Gastroesophageal sphincter (tissue), 3 donors: ENCODE data around the gene WNT7A.
A peak's percentile ranks its signal among the peaks of the same experiment; 100 is the strongest.

ENCODE experiments used
- EP300 ChIP-seq: sonication (generic); formaldehyde crosslinking; IDR thresholded peaks from one replicate; pipeline ENCODE4 v1.6.1; 2017; ENCODE audit warnings: antibody characterized with exemption, mild to moderate bottlenecking
- POLR2A ChIP-seq, 2 donors: fragments of 450-650 bp; IDR thresholded peaks; one replicate each; pipeline ENCODE4 v1.6.1; 2017; ENCODE audit warnings: antibody characterized with exemption in 2 of 2, mild to moderate bottlenecking in 2 of 2, moderate library complexity in 1 of 2
- TF ChIP-seq, protein P1 (sequence below), 4 experiments: fragments of 200-600 bp in 2 of 4; fragments of 450-650 bp in 2 of 4; sonication (generic) in 1 of 4; IDR thresholded peaks; one replicate each; pipeline ENCODE4 v1.5.1; 2017 to 2019; ENCODE audit warnings: antibody characterized with exemption in 4 of 4, mild to moderate bottlenecking in 2 of 4, moderate library complexity in 2 of 4

DNA sequence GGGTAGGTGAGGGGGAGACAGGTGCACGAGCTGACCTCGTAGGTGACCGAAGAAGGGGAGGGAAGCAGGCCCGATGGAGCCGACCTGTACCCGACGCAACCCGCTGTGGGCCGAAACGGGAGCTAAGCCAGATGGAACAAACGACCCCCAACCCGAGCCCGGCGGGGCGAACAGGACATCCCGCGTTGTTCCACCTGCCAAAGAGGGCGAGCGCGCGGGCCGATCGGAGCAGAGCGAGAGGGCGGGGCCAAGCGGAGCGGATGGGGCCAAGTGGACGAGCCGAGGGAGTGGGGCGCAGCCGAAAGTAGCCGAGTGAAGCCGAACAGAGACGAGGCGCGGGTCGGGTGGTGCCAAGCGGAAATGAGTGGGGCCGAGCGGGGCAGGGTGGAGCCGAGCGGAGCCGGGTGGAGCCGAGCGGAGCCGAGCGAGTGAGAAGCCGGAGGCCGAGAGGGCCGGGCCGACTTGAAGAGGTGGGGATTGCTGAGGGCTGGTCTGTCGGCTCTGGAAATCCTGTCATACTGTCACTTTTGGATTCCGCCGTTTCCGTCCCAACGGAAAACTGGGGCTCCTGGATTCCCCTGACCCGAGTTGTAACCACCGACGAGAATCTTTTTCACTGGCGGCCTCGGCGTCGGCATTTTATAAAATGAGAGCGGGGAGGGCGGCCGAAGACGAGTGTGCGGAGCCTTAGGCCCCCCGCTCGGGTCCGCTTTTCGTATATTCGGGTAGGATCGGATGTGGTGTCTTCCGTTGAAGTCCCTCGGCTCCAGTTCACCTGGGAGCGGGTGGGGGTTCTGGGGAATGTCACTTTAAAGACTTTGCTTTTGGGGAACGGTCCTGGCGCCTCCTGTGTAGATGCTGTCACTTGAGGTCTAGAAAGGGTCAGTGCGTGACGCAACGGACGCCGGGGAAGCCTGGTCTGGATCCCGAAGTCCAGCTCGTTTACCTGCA lies 15.6 kb upstream of the WNT7A start:
- TF ChIP-seq, protein P1, sequence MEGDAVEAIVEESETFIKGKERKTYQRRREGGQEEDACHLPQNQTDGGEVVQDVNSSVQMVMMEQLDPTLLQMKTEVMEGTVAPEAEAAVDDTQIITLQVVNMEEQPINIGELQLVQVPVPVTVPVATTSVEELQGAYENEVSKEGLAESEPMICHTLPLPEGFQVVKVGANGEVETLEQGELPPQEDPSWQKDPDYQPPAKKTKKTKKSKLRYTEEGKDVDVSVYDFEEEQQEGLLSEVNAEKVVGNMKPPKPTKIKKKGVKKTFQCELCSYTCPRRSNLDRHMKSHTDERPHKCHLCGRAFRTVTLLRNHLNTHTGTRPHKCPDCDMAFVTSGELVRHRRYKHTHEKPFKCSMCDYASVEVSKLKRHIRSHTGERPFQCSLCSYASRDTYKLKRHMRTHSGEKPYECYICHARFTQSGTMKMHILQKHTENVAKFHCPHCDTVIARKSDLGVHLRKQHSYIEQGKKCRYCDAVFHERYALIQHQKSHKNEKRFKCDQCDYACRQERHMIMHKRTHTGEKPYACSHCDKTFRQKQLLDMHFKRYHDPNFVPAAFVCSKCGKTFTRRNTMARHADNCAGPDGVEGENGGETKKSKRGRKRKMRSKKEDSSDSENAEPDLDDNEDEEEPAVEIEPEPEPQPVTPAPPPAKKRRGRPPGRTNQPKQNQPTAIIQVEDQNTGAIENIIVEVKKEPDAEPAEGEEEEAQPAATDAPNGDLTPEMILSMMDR (IDR thresholded peaks at IDR 0.05) = no peak
- peak; percentile 41 to 51 for TF ChIP-seq POLR2A (IDR thresholded peaks at IDR 0.05)
- no peak for TF ChIP-seq EP300
